Sigmoid colon (tissue), 7 donors: ENCODE results near the gene COG4. TPM values are rescaled to one million over a fixed set of nuclear protein-coding genes. Genes with fewer than 3 reads are reported as not detected.

Experiments
- DNase-seq: peaks from one replicate; pipeline ENCODE4 v3.0.0-alpha.2; 2019
- H3K27ac ChIP-seq, 4 donors: fragments of 200-600 bp; sonication (generic); one replicate each; pipeline ENCODE4 v1.5.1; 2016 to 2019; ENCODE audit warnings: mild to moderate bottlenecking in 1 of 4
- H3K27me3 ChIP-seq, 3 donors: fragments of 200-600 bp; sonication (generic); one replicate each; pipeline ENCODE4 v1.5.1; 2019; ENCODE audit warnings: mild to moderate bottlenecking in 1 of 3
- H3K36me3 ChIP-seq, 4 donors: fragments of 200-600 bp; sonication (generic); one replicate each; pipeline ENCODE4 v1.5.1; 2016 to 2019
- H3K4me1 ChIP-seq, 4 donors: fragments of 200-600 bp; sonication (generic); one replicate each; pipeline ENCODE4 v1.5.1; 2017 to 2019
- H3K4me3 ChIP-seq, 4 donors: fragments of 200-600 bp; sonication (generic); one replicate each; pipeline ENCODE4 v1.5.1; 2017 to 2019; ENCODE audit warnings: mild to moderate bottlenecking in 2 of 4, moderate library complexity in 1 of 4
- H3K9me3 ChIP-seq, 4 donors: fragments of 200-600 bp in 3 of 4; sonication (generic) in 3 of 4; one replicate each; pipeline versions ENCODE4 v1.5.1 to v1.6.1; 2013 to 2019
- CTCF ChIP-seq, 4 experiments: fragments of 450-650 bp in 3 of 4; fragments of 200-600 bp in 1 of 4; IDR thresholded peaks; one replicate each; pipeline ENCODE4 v1.5.1; 2016 to 2019; ENCODE audit warnings: antibody characterized with exemption in 4 of 4, mild to moderate bottlenecking in 3 of 4, moderate library complexity in 2 of 4
- EP300 ChIP-seq, 4 donors: sonication (generic); formaldehyde crosslinking; IDR thresholded peaks; one replicate each; pipeline ENCODE4 v1.6.1; 2017; ENCODE audit warnings: antibody characterized with exemption in 4 of 4
- POLR2A ChIP-seq, 2 donors: fragments of 450-650 bp; IDR thresholded peaks; one replicate each; pipeline ENCODE4 v1.6.1; 2016; ENCODE audit warnings: antibody characterized with exemption in 2 of 2, mild to moderate bottlenecking in 2 of 2, moderate library complexity in 2 of 2
- POLR2AphosphoS5 ChIP-seq, 4 donors: sonication (generic); formaldehyde crosslinking; IDR thresholded peaks; one replicate each; pipeline ENCODE4 v1.6.1; 2017; ENCODE audit warnings: antibody characterized with exemption in 4 of 4
- WGBS, 2 donors: extraction: QIAGEN DNeasy Blood & Tissue Kit; methylation state at CpG; one replicate each; pipeline ENCODE4 v1.1.7; 2013; 5-methylcytosine and 5-hydroxymethylcytosine counted together
- intact Hi-C: fragments of 100-400 bp; cut with DNase I; formaldehyde crosslinking; loops from one replicate; pipeline ENCODE4 v1.15.1; 2023
- polyA plus RNA-seq, 3 donors: library from polyadenylated mRNA; stranded (reverse); fragments of 200-250 nt; gene quantifications; one replicate each; pipeline ENCODE4 v1.2.3, GENCODE V29; 2013
- total RNA-seq, 4 donors: library from RNA; depleted of rRNA; stranded (reverse); fragments of >200 nt; gene quantifications; one replicate each; pipeline ENCODE4 v1.1.0, GENCODE V29; 2016
- donor health status: healthy with polysubstance abuse.
- donor health status: Bipolar disorder and iron deficiency.
- donor health status: healthy.

The COG4 gene
- total and polyA plus RNA-seq, 7 donors, result 25.2 to 51.0 (median 32.7) TPM

- H3K36me3 ChIP-seq, result no peaks in the 10 kb centered on the region
- H3K4me3 ChIP-seq, result peak within 1 kb of the TSS; percentile 50 to 95 (median 85)
- H3K4me1 ChIP-seq, result peaks cover 0 to 38% (median 32%) of the 10 kb centered on the region in 4 donors
- WGBS, 2 donors, result 1 to 2% methylated on average over 86 of the region's 86 CpGs
- H3K9me3 ChIP-seq, result no peaks in the 10 kb centered on the region
- TF ChIP-seq POLR2A (IDR thresholded peaks at IDR 0.05) (no peak), POLR2AphosphoS5 (IDR thresholded peaks at IDR 0.05) (peak in 3 of 4 donors; percentile 46 to 51 (median 51))
- H3K27ac ChIP-seq, result peak within 1 kb of the TSS; percentile 75 to 87 (median 79)
- intact Hi-C loops, result loop anchor here (1.0 to 2.0 kb wide), 2 partner anchors 15 to 58 kb away; partner anchors contain the start of gene FCSK
- DNase-seq, result peak; percentile 98
- no peaks in the 10 kb centered on the region for H3K27me3 ChIP-seq
Measured at GRCh38 chr16:70438969-70439862, 84.1 kb downstream of the COG4 start, which contains the start of gene ST3GAL2. Gene ST3GAL2, minus strand, starts transcription at chr16:70439100. Its CDS starts 40,570 bp downstream, at chr16:70398530.

GRCh38 chr16:70438585-70438968 lies 84.8 kb downstream of the COG4 start:
- peak overlapping the region; percentile 50 to 95 (median 85) for H3K4me3 ChIP-seq
- WGBS, 2 donors, result 0 to 1% methylated on average over 39 of the region's 39 CpGs
- H3K9me3 ChIP-seq, result no peaks in the 10 kb centered on the region
- intact Hi-C loops, result loop anchor here (2.0 kb wide), 1 partner anchor 58 kb away; no protein-coding TSS in a partner anchor
- peaks cover 0 to 45% (median 39%) of the 10 kb centered on the region in 4 donors for H3K4me1 ChIP-seq
- TF ChIP-seq CTCF (IDR thresholded peaks at IDR 0.05) (no peak), POLR2A (IDR thresholded peaks at IDR 0.05) (no peak), EP300 (IDR thresholded peaks at IDR 0.05) (no peak), POLR2AphosphoS5 (IDR thresholded peaks at IDR 0.05) (no peak)
- H3K36me3 ChIP-seq, result no peaks in the 10 kb centered on the region
- H3K27ac ChIP-seq, result peak overlapping the region; percentile 75 to 87 (median 79)
- DNase-seq, result no peak
- H3K27me3 ChIP-seq, result no peaks in the 10 kb centered on the region

- Histone ChIP-seq H3K27ac (peak overlapping the region; percentile 75 to 87 (median 79)), H3K4me1 (peaks cover 0 to 52% (median 46%) of the 10 kb centered on the region in 4 donors), H3K9me3 (no peaks in the 10 kb centered on the region), H3K27me3 (no peaks in the 10 kb centered on the region), H3K36me3 (no peaks in the 10 kb centered on the region), H3K4me3 (peak overlapping the region; percentile 50 to 95 (median 85))
- no peak for TF ChIP-seq CTCF (IDR thresholded peaks at IDR 0.05)
- TF ChIP-seq EP300 (IDR thresholded peaks at IDR 0.05), result no peak
- no peak for TF ChIP-seq POLR2AphosphoS5 (IDR thresholded peaks at IDR 0.05)
- TF ChIP-seq POLR2A (IDR thresholded peaks at IDR 0.05), result no peak
- DNase-seq, result no peak
- intact Hi-C loops, result loop anchor here (2.0 kb wide), 1 partner anchor 57 kb away; no protein-coding TSS in a partner anchor
- 28 to 50% methylated on average over 22 of the region's 22 CpGs for WGBS, 2 donors
Measured at GRCh38 chr16:70437582-70438557, 85.5 kb downstream of the COG4 start.

GRCh38 chr16:70437017-70437581 lies 86.3 kb downstream of the COG4 start:
- TF ChIP-seq POLR2AphosphoS5 (IDR thresholded peaks at IDR 0.05) (peak in 1 of 4 donors; percentile 12), CTCF (IDR thresholded peaks at IDR 0.05) (no peak)
- WGBS, 2 donors, result 70 to 88% methylated on average over 5 of the region's 5 CpGs
- H3K36me3 ChIP-seq, result no peaks in the 10 kb centered on the region
- intact Hi-C loops, result no loop called here
- peak overlapping the region; percentile 75 to 87 (median 79) for H3K27ac ChIP-seq
- peaks cover 0 to 60% (median 54%) of the 10 kb centered on the region in 4 donors for H3K4me1 ChIP-seq
- H3K4me3 ChIP-seq, result peak overlapping the region in 3 of 4 donors; percentile 79 to 95 (median 91)
- H3K27me3 ChIP-seq, result no peaks in the 10 kb centered on the region
- DNase-seq, result no peak
- no peaks in the 10 kb centered on the region for H3K9me3 ChIP-seq
